MCF 10A (cell line): ENCODE measurements around the gene SDHD. TPM values are rescaled to one million over a fixed set of nuclear protein-coding genes. Genes with fewer than 3 reads are reported as not detected.
"Not testable (repeated sequence)": the region's sequence is repeated elsewhere in the genome, so short reads cannot be mapped to it uniquely, and the experiment has no call there.

Experiments used
- BruUV-seq: library from RNA; stranded (reverse); fragments of 400-500 nt; replicated peaks from 2 replicates; lab custom pipeline; 2021; lab: Mats Ljungman, UMichigan
- CTCF ChIA-PET: fragments of 300-600 bp; sonication (Branson Sonifier 250); formaldehyde crosslinking; extraction: SDS; loops from one replicate; lab custom pipeline; 2021; ENCODE audit warnings: antibody characterized with exemption, inconsistent platforms; lab: Yijun Ruan, JAX
- POLR2A ChIA-PET: fragments of 300-600, 350-650 bp; sonication (Branson Sonifier 250); formaldehyde crosslinking; extraction: SDS; loops from one replicate; lab custom pipeline; 2020; ENCODE audit warnings: antibody characterized with exemption, inconsistent platforms; lab: Yijun Ruan, JAX
- DNase-seq: peaks from one replicate; pipeline ENCODE4 v3.0.0-alpha.2; 2018; ENCODE audit not compliant: unreplicated experiment
- H3K27ac Mint-ChIP-seq: one replicate; pipeline ENCODE4 v1.8.0; 2022; ENCODE audit warnings: mild to moderate bottlenecking, low read depth, mixed read lengths; ENCODE audit not compliant: unreplicated experiment
- H3K27me3 Mint-ChIP-seq: one replicate; pipeline ENCODE4 v1.8.0; 2022; ENCODE audit warnings: mixed read lengths; ENCODE audit not compliant: insufficient read depth, unreplicated experiment
- H3K36me3 Mint-ChIP-seq: one replicate; pipeline ENCODE4 v1.8.0; 2022; ENCODE audit warnings: mild to moderate bottlenecking, moderate library complexity, mixed read lengths; ENCODE audit not compliant: insufficient read depth, unreplicated experiment
- H3K4me1 Mint-ChIP-seq: one replicate; pipeline ENCODE4 v1.8.0; 2022; ENCODE audit warnings: mixed read lengths; ENCODE audit not compliant: insufficient read depth, unreplicated experiment
- H3K4me3 Mint-ChIP-seq: one replicate; pipeline ENCODE4 v1.8.0; 2022; ENCODE audit warnings: mild to moderate bottlenecking, moderate library complexity, mixed read lengths; ENCODE audit not compliant: unreplicated experiment
- H3K9me3 Mint-ChIP-seq: one replicate; pipeline ENCODE4 v1.8.0; 2022; ENCODE audit warnings: mixed read lengths; ENCODE audit not compliant: unreplicated experiment
- intact Hi-C: fragments of 100-400 bp; cut with micrococcal nuclease; formaldehyde crosslinking; loops from 2 replicates; pipeline ENCODE4 v1.14.1; 2022
- total RNA-seq: library from RNA; stranded (reverse); gene quantifications from 2 replicates; pipeline ENCODE4 v1.2.3, GENCODE V29; 2022
- TF ChIP-seq, protein P1 (sequence below): fragments of 200-600 bp; IDR thresholded peaks from one replicate; pipeline ENCODE4 v1.8.0; 2022; ENCODE audit warnings: antibody characterized with exemption, mild to moderate bottlenecking; ENCODE audit not compliant: unreplicated experiment

Gene SDHD
- total RNA-seq, 1 experiment from 2014 or later, result 119 TPM

DNA sequence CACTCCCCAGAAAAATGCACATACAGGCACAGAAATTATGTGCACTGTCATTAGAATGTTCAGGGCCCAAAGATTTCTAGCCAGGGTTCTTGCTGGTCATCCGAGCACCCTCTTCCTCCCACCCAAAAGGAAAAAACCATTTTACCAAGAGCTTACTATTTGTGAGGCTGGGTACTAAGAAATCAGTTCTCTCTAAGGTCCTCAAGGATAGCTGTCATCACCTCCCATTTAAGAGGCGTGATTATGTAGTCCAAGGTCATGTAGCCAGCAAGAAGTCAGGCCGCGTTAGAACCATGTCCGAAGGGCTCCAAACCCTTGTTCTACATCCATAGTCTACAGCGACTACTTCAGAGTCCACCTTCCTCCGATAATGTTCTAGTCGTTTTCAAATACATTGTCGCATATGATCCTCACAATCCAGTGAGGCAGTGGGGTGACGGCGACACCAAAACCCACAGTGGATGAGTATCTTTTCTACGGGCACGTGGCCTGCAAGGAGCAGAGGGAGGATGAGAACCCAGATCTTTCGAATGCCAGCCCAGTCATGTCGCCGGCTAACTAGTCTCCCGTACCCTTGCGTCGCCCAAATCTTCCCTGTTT, 751 bp upstream of the SDHD start:
- Mint-ChIP-seq H3K4me1 (peaks cover 37% of the 10 kb centered on the region), H3K9me3 (no peaks in the 10 kb centered on the region), H3K27ac (peak overlapping the region; percentile 95), H3K36me3 (peaks cover 84% of the 10 kb centered on the region), H3K27me3 (no peaks in the 10 kb centered on the region), H3K4me3 (peak overlapping the region; percentile 88)
- intact Hi-C loops, result loop anchor here (1.0 kb wide), 3 partner anchors 89 to 207 kb away; partner anchors contain the start of genes BCO2, CFAP68 and FDXACB1
- TF ChIP-seq, protein P1, sequence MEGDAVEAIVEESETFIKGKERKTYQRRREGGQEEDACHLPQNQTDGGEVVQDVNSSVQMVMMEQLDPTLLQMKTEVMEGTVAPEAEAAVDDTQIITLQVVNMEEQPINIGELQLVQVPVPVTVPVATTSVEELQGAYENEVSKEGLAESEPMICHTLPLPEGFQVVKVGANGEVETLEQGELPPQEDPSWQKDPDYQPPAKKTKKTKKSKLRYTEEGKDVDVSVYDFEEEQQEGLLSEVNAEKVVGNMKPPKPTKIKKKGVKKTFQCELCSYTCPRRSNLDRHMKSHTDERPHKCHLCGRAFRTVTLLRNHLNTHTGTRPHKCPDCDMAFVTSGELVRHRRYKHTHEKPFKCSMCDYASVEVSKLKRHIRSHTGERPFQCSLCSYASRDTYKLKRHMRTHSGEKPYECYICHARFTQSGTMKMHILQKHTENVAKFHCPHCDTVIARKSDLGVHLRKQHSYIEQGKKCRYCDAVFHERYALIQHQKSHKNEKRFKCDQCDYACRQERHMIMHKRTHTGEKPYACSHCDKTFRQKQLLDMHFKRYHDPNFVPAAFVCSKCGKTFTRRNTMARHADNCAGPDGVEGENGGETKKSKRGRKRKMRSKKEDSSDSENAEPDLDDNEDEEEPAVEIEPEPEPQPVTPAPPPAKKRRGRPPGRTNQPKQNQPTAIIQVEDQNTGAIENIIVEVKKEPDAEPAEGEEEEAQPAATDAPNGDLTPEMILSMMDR, result no peak
- POLR2A ChIA-PET, result interaction anchor here (0.6 to 5.2 kb wide), 43 partner anchors 10 to 483 kb away, joined by 3 to 71 read pairs (median 5); partner anchors contain the start of genes ALG9, BCO2, DIXDC1 and DLAT
- CTCF ChIA-PET, result interaction anchor here (0.9 kb wide), 1 partner anchor 193 kb away, joined by 5 read pairs; no protein-coding TSS in a partner anchor
- TSS peak; percentile 67 for BruUV-seq
- DNase-seq, result peak; percentile 44

DNA sequence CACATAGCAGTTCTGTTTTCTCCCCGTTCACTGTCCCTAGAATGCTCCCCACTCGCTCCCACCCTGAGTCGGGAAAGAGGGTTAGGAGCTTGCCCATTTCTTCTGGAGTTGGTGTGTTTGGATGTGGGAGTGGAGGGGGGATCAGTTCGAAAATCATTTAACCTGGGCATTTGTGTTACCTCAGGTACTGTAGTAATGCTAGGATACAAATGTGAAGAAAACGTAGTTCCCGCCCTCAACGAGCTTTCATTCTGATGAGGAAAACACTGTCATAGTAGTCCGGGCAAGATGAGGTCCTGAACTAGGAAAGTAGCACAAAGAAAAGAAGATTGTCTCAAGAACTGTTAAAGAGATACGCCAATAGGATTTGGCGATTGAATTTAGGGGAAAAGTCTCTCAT, 539 bp downstream of the SDHD start:
- Mint-ChIP-seq H3K9me3 (no peaks in the 10 kb centered on the region), H3K4me3 (peak overlapping the region; percentile 88), H3K27me3 (no peaks in the 10 kb centered on the region), H3K36me3 (peaks cover 84% of the 10 kb centered on the region), H3K4me1 (peaks cover 44% of the 10 kb centered on the region), H3K27ac (peak overlapping the region; percentile 95)
- POLR2A ChIA-PET, result interaction anchor here (0.6 to 5.2 kb wide), 41 partner anchors 9 to 372 kb away, joined by 3 to 71 read pairs (median 5); partner anchors contain the start of genes ALG9, DIXDC1, IL18 and NKAPD1
- TSS peak; percentile 28 for BruUV-seq
- TF ChIP-seq, protein P1, result no peak
- no peak for DNase-seq
- intact Hi-C loops, result no loop called here
- CTCF ChIA-PET, result interaction anchor here (0.6 to 2.5 kb wide), 6 partner anchors 11 to 193 kb away, joined by 3 to 12 read pairs (median 4); partner anchors contain the start of genes NKAPD1 and PIH1D2

DNA sequence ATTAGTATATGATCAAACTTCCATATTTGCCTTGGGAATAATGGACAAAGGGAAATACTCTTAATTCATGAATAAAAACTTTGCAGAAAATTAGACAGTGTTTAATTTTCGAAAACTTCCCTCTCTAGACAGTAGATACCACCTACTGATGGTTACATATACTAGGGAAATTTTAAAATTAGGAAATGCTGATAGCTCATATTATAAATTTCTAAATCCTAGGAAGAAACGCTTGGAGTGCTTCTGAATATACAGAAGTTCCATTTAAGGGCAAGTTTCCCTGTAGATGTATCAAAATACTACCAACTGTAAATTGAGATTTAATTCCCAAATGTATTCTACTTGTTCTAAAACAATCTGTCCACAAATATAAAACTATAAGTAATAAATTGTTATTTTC, 8.6 kb downstream of the SDHD start:
- H3K4me1 Mint-ChIP-seq, DNase-seq, H3K9me3 Mint-ChIP-seq, H3K27me3 Mint-ChIP-seq, H3K4me3 Mint-ChIP-seq, intact Hi-C loops, H3K27ac Mint-ChIP-seq: not testable (repeated sequence)
- H3K36me3 Mint-ChIP-seq, result peaks cover 72% of the 10 kb centered on the region
- ChIA-PET POLR2A (interaction anchor here (2.6 kb wide), 1 partner anchor 9 kb away, joined by 18 read pairs; the partner anchor contains the start of genes SDHD and TIMM8B), CTCF (interaction anchor here (4.8 kb wide), 1 partner anchor 17 kb away, joined by 26 read pairs; no protein-coding TSS in a partner anchor)
- BruUV-seq, result TSS peak; percentile 54

DNA sequence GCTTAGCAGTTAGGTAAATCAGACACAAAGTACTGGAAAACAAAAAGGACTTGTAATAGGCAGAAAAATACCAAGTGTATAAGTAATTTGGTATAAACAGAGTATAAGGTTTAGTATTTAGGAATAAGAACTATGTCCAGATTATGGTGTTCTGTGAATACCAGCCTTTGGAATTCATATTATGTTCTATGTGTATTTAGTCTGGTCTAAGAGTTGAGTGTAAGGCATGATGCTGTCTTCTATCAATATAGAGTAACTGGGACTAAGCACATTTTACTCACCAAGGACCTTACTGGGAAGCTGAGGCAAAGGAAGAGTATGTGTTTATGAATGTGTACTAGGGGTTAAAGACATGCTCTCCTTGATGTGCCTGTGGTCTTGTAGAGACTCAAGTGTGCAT, 9.5 kb downstream of the SDHD start:
- Mint-ChIP-seq H3K36me3 (peaks cover 69% of the 10 kb centered on the region), H3K4me3 (no peak overlapping the region), H3K9me3 (no peaks in the 10 kb centered on the region), H3K27ac (no peak overlapping the region), H3K27me3 (no peaks in the 10 kb centered on the region), H3K4me1 (peaks cover 5% of the 10 kb centered on the region)
- intact Hi-C loops, result no loop called here
- POLR2A ChIA-PET, result interaction anchor here (2.6 kb wide), 1 partner anchor 10 kb away, joined by 18 read pairs; the partner anchor contains the start of genes SDHD and TIMM8B
- TF ChIP-seq, protein P1, result no peak
- DNase-seq, result no peak
- no TSS peak for BruUV-seq
- CTCF ChIA-PET, result interaction anchor here (0.7 to 4.8 kb wide), 2 partner anchors 16 to 1289 kb away, joined by 3 to 26 read pairs; no protein-coding TSS in a partner anchor
